Activated CD4-positive, alpha-beta T cell treated with anti-CD3 and anti-CD28 coated beads, Interleukin-2, Interleukin-4, amounts not matched to agents 100 ng/mL and 50 ng/mL, durations not matched to agents 16 hours and 8 hours (primary cell): ENCODE data around the gene WASF2.
A peak's percentile ranks its signal among the peaks of the same experiment; 100 is the strongest.

Experiments
- DNase-seq: peaks from one replicate; pipeline ENCODE4 v3.0.0-alpha.2; 2020; ENCODE audit warnings: low spot score

The WASF2 gene

DNA sequence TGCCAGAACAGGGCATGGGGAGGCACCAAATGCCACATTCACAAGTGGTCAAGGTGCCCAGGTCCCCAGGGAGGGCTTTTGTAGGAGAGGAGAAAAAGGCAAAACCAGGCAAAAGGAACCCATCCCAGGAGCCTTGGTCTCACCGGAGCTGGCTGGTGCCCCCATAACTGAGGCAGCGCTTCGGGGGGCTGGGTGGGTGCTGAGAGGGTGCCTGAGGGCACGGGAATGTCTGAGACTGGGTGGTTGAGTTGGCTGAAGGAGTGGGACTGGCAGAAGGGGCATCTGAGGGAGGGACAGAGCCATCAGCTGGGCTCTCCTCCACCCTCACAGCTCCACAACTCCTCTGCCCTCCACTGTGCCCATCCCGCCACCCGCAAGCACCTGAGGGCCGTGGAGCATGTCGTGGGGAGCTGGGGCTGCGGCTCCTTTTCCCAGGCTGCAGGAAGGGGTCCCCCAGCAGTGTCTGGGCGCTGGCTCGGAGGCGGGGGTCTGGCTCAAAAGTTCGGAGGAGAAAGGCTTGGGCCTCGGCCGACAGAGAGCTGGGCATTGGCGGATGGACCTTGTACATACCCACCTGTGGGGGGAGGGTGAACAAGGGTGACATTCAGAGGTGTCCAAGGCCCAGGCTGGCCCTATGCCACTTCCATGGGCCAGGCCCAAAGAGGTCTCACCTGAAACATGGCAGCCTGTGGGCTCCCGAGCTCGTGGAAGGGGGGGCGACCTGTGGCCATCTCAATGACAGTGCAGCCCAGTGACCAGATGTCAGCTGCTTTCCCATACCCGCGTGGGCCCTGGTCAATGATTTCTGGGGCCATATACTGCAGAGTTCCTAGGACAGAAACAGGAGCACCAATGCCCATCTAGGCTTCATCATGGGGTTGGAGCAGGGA is 131.7 kb downstream of the WASF2 start:
- no peak for DNase-seq

DNA sequence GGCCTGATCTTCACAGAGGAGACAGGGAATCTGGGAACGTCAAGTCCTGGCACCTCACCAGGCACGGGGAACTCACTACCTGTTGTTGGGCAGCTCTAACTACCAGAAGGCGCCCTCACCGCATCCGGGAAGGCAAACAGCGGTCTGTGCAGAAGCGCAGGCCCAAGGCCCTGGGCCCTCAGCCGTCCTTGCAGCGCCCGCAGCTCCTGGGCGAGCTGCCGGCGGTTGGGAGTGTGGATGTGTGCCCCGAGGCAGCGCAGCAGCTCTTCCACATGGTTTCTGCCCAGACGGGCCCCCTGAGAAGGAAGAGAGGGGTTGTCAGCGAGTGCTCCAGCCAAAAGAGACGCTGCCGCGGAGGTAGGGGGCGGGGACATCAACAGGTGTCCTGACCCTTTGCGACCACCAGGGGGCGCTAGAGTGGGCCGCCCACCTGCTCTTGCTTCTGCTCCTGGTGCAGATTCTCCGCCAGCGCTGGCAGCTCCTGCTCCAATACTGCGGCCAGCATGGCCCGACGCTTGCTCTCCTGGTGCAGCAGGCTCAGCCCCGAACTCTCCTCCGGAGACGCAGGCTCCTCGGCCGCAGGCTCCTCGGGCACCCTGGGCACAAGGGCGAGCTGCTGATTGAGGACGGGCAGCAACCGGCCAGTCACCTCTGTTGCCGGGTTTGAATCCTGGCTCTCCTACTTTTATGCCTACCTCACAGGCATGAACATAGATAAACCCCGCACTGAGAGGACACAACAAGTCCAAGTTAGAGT is 132.5 kb downstream of the WASF2 start:
- DNase-seq: peak; percentile 81

DNA sequence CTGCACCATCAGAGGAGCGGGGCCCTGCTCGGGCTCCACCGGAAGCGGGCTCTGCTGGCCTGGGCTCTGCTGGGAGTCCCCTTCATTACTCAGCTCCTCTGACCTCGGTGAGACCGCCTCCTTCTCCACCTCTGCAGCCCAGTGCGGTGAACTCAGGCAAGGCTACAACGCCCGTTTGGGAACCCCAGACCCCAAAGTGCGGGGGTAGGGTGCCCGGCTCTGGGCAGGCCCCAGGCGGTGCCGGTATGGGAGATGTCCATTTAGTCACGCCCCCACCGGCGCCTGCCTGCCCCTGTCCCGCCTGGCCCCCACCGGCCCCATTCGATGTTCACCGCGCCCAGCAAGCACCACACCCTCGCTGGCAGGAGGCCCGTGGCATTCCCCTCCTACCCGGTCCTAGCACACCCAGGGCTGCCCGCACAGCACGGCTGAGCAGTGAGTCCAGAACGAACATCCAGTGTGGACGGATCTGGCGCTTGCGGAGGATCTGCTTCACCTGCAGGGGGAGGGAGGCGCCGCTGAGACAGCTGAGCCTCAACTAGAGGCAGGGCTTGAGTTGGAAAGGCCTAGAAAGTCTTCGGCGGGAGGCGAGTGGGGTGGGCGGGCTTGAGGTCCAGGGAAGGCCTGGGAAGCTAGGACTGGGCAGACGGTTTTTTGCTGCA is 133.2 kb downstream of the WASF2 start:
- peak; percentile 46 for DNase-seq

DNA sequence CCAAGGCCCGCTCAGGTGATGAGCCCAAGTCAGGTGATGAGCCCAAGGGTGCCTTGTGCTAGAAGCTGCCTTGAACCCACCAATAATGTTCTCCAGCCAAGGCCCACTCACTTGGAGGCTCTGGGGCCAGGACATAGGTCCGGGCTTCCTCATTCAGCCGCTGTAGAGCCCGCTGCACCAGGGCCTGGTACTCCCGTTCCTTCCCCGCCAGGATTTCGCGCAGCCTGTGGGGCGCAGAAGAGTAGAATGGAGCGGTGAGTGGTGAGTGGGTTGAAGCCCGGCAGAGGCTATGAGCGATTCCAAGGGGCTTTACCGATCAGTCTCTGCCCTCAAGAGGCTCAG is 133.7 kb downstream of the WASF2 start:
- no peak for DNase-seq

DNA sequence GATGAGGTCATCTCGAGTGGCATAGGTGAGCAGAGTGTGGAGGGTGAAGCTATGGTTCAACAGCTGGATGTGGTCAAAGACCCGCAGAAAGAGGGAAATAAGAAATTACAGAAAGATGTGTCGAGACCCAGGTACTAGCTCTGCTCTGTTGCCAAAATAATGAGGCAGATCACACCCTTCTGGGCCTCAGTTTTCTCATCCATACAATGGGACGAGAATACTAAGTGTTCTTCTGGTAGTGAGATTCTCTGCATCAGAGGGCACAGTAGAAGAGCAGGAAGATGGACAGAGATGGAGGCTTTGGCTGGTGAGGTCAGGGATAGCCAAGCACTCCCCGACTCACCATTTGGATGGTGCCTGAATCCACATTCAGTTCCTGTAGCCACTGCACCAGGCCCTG is 134.3 kb downstream of the WASF2 start:
- no peak for DNase-seq
